Measurements from ENCODE around the gene KIAA1614.

DNA sequence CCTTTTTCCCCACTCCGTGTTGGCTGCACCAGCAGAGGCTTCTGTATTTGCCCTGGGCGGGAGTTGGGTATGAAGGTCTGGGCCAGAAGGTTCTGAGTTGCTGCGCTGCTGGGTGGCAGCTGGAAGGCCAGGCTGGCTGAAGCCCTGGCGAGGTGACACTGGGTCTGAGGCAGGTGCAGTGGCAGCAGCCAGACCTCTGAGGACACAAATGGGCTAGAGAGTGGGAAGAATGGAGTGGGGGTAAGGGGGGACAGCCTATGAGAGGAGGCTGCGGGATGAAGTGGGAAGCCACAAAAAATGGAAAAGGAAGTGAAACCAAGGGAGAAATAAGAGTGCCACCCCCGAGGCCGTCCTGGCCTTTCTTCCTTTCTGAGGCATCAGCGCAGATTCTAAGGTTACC is 56.7 kb downstream of the KIAA1614 start:
- TF ChIP-seq POLR2AphosphoS5 (IDR thresholded peaks at IDR 0.05; ENCODE audit: borderline replicate concordance, low read depth, low read length) (no peak), EZH2 (IDR thresholded peaks at IDR 0.05) (no peak)
